Measurements from ENCODE around the gene MCTP2.
"Not testable (repeated sequence)": the region's sequence is repeated elsewhere in the genome, so short reads cannot be mapped to it uniquely, and the experiment has no call there.

Gene MCTP2

DNA sequence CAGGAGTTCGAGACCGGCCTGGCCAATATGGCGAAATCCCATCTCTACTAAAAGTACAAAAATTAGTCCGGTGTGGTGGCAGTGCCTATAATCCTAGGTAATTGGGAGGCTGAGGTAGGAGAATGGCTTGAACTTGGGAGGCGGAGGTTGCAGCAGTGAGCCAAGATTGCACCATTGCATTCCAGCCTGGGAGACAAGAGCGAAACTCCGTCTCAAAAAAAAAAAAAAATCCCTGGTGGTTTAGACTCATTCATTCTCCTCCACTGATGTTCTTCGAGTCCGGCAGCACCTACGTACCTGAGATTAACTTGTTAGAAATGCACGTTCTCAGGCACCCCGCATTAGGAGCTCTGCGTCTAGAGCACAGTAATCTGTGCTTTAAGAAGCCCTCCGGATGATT lies 3.7 kb downstream of the MCTP2 start:
- no peak for DNase-seq (ENCODE audit: low read depth)

DNA sequence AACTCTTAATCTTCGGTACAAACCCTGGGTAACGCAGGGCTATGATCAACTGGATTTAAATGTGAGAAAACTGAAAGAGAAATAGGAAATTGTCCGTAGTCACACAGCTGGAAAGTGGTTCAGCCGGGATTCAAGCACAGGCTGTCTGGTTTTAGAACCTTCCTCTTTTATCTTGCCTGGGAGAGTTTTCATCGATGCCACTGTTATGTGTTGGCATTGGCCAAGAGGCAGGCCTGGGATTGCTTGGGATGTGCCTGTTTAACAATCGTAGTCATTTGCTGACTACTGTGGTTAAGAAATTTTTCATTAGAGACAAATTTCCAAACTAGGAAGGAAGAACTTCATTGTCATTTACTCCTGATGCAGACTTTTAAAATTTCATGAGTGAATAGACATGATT lies 4.3 kb downstream of the MCTP2 start:
- DNase-seq (ENCODE audit: low read depth) = no peak

DNA sequence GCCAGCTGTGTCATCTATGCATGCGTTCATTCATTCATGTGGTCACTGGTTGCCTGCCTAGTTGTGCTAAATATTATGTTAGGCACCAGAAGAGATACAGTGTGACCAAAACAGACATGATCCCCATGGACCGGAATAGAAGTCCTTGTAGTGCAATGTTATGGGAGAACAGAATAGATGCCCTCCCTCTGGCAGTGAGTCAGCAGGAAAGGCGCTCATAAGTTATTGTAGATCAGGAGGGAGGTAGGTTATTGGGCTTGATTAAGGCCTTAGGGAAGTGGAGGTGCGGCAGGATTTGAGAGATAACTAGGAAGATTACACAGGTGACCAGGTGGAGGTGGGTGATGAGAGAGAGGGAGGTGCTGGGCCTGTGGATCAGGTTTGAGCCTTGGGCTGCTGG lies 5.2 kb downstream of the MCTP2 start:
- no peak for DNase-seq (ENCODE audit: low read depth)

DNA sequence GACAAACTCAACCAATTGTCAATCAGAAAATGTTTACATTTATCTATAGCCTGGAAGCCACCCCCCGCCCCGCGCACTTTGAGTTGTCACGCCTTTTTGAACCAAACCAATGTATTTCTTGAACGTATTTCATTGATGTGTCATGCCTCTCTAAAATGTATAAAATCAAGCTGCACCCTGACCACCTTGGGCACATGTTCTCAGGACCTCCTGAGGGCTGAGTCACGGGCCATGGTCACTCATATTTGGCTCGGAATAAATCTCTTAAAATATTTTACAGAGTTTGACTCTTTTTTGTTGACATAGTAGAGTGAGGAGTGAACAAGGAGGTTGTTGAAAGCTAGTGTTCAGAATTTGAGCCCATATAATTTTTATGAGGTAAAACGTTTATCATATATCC lies 6.5 kb downstream of the MCTP2 start:
- no peak for DNase-seq (ENCODE audit: low read depth)

DNA sequence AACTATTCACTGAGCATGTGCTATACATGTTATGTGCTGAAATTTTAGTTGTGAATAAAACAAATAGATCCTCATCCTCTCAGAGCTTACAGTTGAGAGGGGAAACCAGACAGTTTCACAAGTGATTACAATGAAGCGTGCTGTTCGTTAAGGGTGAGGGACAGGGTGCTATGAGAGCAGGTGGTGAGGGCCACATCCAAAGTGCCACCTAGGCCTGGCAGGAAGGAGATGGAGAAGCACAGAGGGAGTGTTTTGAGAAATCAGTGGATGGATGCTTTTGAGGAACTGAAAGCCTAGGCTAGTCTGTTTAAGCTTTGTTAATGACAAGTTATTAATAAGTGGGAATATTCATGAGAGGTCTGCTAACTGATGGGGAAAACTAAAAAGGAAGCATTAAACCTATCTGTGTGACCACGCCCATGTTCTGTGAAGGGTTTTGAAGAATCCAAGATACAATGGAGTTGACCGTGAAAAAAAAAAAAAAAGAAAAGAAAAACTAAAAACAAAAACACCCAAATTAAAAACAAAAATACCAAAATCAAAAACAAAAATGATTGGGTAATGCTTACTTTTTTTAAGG lies 7.3 kb downstream of the MCTP2 start:
- no peak for DNase-seq (ENCODE audit: low read depth)

DNA sequence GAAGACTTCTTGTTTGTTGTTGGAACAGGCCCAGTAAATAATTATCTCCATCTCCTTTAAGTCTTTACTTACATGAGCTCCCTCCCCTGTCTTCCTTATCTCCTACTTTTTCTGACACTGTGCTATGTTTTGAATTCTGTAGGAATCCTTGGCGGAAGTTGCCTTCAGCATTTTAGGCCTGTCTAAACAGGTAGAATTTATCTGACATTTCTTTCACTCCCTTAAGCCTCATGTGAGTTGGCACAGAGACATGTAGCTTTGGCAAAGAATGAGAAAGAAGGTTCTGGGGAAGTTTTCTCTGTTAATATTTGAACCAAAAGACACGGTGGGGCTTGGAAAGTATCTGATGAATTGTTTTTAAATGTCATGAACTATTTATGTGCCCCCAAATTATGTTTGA lies 8.1 kb downstream of the MCTP2 start:
- no peak for DNase-seq (ENCODE audit: low read depth)

DNA sequence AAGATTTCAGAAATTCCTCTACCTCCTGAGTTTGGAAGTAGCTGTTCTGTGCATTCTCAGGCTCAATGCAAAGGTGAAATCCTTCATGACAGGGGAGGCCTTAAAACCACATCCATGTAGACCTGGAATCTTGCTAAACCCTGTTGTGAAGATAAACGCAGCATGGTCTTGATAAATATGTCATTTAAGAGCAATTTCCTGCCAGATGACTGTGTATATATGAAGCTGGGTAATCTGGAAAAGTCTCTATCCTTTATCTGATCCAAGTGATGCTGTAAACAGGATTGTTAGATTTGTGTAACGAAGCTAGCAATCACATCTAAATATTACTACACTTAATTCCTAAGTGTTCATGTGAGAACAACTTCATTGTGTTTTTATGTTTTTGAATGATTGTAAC lies 9.1 kb downstream of the MCTP2 start:
- no peak for DNase-seq (ENCODE audit: low read depth)

DNA sequence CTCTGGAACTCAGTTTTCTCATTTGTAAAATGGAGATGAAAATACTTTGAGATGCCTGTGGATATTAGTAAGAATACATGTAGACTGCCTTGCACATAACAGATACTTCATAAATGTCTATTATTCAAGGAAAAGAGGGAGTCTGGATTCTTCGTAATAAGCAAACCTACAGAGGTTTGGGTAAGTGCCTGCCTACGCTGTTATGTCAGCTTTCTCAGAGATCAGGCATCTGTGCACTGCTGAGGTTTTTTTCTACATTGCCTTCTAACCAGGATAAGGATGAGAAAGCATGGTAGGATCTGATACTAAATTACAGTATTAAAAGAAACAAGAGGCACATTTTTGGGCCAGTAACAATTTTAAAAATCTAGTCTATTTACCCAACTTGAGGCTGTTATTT lies 10.9 kb downstream of the MCTP2 start:
- DNase-seq (ENCODE audit: low read depth) = no peak

DNA sequence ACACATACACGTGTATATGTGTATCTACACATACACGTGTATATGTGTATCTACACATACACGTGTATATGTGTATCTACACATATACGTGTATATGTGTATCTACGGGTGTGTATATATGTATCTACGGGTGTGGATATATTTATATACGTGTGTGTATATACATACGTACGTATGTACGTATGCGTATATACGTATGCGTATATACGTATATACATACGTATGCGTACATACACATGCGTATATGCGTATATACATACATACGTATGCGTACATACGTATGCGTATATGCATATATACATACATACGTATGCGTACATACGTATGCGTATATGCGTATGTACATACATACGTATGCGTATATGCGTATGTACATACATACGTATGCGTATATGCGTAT lies 11.6 kb downstream of the MCTP2 start:
- DNase-seq (ENCODE audit: low read depth) = not testable (repeated sequence)

DNA sequence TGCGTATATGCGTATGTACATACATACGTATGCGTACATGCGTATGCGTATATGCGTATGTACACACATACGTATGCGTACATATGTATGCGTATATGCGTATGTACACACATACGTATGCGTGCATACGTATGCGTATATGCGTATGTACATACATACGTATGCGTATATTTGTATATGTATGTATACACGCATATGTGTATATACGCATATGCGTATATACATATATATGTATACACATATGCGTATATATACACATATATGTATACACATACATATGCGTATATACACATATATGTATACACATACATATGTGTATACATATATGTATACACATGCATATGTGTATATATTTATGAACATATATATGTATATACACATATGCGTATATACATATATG lies 12.1 kb downstream of the MCTP2 start:
- no peak for DNase-seq (ENCODE audit: low read depth)

DNA sequence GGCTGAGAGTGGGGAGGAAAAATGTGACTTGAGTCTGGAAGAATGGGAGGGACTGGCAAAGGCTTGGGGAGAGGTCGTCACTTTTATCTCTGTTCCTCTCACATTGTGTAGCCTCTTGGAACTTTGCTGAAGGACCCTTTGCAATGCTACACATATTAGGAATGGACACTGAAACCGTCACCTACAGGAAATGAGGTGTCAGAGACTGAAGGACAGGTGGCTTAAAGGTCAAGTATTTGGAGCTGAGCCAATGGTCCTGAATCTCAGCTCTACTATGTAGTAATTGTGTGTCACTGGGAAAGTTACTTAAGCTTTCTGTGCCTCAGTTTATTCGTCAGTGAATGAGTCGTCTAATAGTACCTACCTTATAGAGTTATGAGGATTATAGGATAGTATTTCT lies 14.7 kb downstream of the MCTP2 start:
- no peak for DNase-seq (ENCODE audit: low read depth)

DNA sequence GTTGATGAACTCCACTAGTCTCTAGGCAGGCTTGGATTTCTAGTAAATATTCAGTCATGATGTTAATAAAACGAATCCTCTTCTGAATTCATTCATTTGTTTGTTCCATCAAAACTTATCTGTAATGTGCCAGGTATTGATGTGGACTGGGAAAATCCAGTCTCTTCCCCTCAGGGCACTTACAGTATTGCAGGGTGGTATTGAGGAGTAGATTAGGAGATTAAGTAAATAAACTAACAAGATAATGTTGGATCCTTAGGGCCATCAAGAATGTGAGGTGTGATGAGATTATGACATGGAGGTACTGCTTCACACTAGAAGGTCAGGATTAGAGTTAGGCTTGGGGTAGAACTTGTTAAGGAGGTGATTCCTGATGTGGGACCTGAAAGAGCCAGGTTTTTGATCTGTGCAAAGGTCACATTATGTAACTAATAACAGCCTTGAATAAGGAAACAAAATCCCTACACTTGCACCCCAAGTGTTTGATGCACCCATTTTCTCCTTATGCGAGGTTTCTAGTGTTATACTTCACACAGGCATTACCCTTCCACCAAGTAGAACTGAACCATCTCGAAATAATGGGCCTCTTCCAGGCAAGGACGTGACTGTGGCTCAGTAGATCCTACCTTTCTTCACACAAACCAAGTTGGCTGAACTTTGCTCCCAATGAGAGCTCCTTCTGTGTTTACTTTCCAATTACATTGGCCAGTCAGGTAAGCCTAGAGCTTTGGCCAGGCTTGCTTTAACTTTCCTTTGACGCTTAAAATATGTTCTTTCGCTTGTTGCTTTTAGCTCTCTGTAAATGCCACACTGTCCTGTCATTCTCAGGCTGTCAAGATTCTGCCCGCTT lies 16.7 kb downstream of the MCTP2 start:
- no peak for DNase-seq (ENCODE audit: low read depth)

DNA sequence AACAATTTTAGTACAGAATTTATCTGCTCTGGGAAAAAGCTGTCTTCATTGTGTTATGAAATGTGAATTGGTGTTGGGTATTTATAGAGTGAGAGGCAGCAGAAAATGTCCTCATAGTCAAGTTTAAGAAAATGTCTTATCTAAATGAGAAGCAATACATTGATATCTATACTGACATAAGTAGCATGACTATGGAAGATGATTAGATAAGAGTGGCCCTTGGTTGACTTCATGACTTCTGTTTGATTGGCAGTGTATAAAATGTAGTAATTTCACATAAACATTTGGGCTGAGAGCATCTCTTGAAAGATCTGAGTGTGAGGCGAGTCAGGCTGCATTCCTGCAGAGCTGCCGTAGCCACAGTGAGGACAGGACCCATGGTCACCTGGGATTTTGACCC lies 19.4 kb downstream of the MCTP2 start:
- DNase-seq (ENCODE audit: low read depth) = no peak

DNA sequence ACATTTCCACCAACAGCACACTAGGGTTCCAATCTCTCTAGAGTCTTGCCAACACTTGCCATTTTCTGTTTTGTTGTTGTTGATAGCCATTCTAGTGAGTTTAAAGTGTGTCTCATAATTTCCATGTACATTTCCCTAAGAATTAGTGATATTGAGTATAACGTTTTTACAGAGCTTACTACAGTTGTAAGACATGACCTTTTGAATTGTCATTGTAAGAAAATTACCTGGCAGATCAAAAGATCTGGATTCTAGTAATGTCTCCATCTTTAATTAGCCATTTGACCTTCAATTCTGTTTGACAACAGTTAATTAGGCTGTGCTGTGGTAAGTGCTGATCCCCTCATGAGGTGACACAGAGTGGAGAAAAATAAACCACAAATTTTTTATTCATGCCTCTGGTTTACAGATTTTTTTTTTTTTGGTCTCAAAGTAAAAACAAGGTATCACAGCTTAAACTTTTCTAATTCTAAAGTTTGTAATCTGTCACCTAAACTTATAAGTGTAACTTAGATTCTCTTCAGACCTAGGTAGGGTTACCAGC lies 20.9 kb downstream of the MCTP2 start:
- no peak for DNase-seq (ENCODE audit: low read depth)

DNA sequence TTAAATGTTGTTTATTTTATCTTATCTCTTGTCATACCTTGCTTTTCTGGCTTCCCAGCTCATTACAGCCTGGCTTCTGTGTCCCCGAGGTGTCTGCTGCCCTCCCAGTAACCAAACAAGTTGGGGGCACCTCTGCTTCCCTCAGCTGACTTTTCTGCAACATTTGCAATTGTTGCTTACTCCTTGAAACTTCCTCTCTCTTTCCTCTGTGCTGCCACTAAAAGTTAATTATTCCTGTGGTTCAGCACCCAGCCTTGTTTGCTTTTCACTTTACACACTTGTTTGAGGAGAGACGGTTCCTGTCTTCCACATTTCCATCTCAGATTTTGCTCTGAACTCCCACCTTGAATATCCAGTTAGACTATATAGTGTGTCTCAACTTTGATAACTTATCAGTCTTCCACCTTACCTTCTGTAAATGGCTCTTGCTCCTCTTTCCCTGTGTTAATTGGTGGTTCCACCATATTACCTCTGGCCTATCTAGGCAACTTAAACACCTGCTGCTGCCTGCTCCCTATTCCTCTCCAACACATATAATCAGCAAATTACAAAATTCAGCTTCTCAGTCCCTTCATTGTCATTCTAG lies 21.6 kb downstream of the MCTP2 start:
- no peak for DNase-seq (ENCODE audit: low read depth)

DNA sequence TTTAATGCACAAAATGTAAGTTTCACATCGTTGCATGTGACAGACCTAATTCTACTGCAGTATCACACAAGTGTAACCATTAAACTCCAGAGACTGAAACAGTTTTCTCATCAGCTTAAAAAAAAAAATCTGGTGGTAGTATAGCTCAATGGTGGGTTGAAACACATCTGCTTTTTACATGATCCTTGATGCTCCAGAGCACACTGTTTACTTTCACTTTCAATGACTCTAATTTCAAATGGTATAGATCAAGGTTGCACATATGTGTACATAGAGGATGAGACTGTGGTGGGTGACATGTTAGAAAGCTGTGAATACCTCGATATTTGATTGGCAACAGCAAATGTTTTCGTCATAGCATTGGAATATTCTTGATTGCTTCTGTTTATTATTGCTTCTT lies 22.4 kb downstream of the MCTP2 start:
- no peak for DNase-seq (ENCODE audit: low read depth)

DNA sequence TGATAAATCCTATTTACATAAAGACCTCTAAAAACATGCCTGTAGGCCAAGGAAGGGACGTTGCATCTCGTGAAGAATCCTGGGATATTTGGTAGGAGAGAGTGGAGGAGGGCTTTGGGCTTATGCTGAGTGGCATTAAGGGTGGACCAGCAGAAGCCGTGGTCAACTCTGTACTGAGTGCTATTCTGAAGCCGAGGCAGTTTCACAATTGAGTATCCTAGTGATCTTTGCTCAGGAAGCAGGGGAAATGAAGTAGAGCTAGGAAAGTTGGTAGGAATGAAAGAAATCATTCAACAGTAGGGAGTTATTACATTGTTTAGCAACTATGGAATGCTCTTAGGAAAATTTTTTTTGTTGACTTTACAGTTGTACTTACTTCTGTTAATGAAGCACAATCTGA lies 24.2 kb downstream of the MCTP2 start:
- no peak for DNase-seq (ENCODE audit: low read depth)

DNA sequence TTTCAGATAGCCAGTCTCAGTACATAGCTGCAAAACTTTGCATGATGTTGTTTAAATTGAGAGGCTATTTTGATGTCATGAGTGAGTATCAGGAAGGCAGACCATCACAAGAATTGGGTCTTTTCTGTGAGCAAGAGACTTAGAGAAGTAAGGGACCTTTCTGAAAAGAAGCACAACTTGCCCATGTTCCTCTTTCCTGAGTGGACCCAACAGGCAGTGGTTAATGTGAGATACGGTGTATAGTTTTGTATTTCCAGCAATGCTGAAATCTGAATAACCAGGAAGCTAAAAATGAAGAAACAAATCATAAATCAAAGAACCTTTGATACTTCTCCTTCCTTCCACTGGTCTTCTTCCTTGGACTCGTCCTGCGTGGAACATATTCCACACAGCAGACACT lies 25.1 kb downstream of the MCTP2 start:
- no peak for DNase-seq (ENCODE audit: low read depth)

DNA sequence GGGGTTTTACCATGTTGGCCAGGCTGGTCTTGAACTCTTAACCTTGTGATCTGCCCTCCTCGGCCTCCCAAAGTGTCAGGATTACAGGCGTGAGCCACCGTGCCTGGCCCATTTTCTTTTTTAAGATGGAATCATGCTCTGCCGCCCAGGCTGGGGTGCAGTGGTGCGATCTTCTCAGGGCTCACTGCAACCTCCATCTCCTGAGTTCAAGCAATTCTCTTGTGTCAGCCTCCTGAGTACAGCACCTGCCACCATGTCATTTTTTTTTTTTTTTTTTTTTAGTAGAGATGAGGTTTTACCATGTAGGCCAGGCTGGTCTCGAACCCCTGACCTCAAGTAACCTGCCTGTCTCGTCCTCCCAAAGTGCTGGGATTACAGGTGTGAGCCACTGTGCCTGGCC lies 26.4 kb downstream of the MCTP2 start:
- not testable (repeated sequence) for DNase-seq (ENCODE audit: low read depth)

DNA sequence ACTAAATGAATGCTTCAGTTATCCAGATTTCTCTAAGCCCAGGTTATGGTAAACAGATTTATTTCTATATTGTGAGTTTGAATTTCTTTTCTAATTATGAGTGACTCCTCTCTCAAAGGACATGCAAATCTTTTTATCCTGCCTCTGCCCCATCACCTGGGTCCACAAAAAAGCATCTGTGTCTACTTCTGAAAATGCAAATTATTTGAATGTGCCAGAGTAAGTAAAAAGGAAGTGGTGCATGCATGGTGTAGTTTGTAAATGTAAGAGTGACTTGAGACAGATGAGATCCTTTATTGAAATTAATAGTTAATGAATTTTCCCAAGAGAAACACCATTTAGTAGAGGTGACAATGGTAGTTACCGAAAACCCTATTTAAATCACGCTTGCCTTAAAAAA lies 26.9 kb downstream of the MCTP2 start:
- DNase-seq (ENCODE audit: low read depth) = no peak

DNA sequence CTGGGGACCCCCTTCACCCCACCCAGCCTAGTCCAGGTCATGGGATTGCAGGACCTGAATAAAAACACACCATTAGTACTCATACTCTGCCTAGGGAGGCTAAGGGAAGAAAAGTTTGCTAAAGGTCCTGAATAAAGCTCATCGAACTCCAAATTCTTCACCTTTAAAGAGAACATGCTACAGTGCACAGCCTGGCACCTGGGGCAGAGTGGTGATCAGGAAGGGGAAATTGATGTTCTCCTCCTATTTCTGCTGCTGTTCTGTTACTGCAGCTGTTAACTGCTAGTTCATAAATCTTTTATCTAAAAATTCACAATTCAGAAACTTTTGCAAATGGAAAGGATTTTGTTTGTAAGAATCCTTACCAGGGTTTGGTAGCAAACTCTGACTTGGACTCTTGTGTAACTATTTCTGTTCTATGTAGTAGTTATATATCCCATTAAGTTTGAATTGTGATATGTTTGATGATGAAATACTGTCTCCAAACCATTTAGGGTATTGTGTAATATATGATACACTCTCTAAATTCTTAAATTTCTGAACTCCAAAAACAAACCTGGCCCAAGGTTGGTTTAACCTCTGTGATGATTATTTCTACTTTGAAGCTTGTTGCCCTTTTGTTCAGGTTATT lies 27.9 kb downstream of the MCTP2 start:
- no peak for DNase-seq (ENCODE audit: low read depth)

DNA sequence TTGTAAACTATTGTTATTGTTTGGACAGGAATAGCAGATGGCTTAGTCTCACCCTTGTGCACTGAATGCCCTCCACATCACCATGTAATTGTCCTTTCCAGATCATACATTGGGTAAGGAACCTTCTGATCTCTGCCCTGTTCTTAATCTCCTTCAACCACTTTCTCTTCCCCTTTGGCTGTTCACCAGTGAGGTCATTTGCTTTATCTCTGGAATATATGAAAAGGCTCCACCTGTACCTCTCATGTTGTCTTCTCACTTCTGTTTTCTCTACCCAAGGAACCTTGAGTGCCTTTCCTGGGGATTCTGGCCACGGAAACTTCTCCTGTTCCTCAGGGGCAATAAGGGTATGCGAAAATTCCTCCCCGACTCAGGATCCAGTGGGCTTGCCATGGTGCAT lies 28.5 kb downstream of the MCTP2 start:
- no peak for DNase-seq (ENCODE audit: low read depth)

DNA sequence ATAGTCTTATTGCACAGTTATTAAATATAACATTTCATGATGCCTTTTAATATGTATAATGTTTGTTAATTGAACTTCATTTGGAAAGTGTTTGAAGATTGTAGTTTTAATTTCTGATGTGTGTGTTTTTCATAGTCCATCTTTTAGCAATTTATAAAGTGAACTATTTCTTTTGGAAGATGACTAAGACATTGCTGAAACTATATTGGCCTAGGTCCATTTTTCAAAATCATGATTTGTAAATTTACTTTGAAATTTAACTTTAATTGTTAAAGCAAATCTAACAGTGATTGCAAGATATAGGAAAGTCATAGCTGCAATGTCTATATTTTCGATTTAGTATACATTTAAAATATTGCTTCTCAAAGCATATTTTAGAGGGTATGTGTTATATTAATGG lies 30.8 kb downstream of the MCTP2 start:
- no peak for DNase-seq (ENCODE audit: low read depth)

All from activated T-helper 1 cell treated with Interleukin-2 at 50 U/mL for 16 hours (primary cell).